Muscle of leg (tissue), 11 donors: ENCODE data around the gene COL28A1. TPM values are rescaled to one million over a fixed set of nuclear protein-coding genes. Genes with fewer than 3 reads are reported as not detected.
"Not testable (repeated sequence)": the region's sequence is repeated elsewhere in the genome, so short reads cannot be mapped to it uniquely, and the experiment has no call there.

Source experiments
- DNase-seq: peaks from one replicate; pipeline ENCODE4 v3.0.0; 2013
- H3K27ac ChIP-seq: one replicate; pipeline ENCODE4 v1.5.1; 2013; ENCODE audit warnings: mild to moderate bottlenecking, low read length, control low read depth
- H3K27me3 ChIP-seq: one replicate; pipeline ENCODE4 v1.6.1; 2013; ENCODE audit warnings: low read length; ENCODE audit not compliant: control insufficient read depth, insufficient read depth
- H3K36me3 ChIP-seq: one replicate; pipeline ENCODE4 v1.6.1; 2013; ENCODE audit warnings: low read length; ENCODE audit not compliant: control insufficient read depth, insufficient read depth
- H3K4me1 ChIP-seq: one replicate; pipeline ENCODE4 v1.6.1; 2013; ENCODE audit warnings: low read length; ENCODE audit not compliant: control insufficient read depth, insufficient read depth
- H3K4me3 ChIP-seq: one replicate; pipeline ENCODE4 v1.5.1; 2013; ENCODE audit warnings: low read length, control low read depth
- H3K9me3 ChIP-seq: replicated peaks from 2 replicates; pipeline ENCODE4 v1.6.1; 2013; ENCODE audit warnings: low read depth, low read length; ENCODE audit not compliant: control insufficient read depth
- WGBS: methylation state at CpG from one replicate; pipeline ENCODE4 v1.1.5; 2013; ENCODE audit warnings: missing lambda C conversion rate; ENCODE audit not compliant: insufficient coverage; 5-methylcytosine and 5-hydroxymethylcytosine counted together
- polyA plus RNA-seq, 8 donors: library from polyadenylated mRNA; unstranded; fragments of 120-200 nt; gene quantifications; one replicate each; pipeline versions ENCODE4 v1.2.1 to v1.2.3, GENCODE V29; 2013; ENCODE audit warnings: inconsistent platforms in 1 of 8, low replicate concordance in 1 of 8; ENCODE audit not compliant: insufficient read length in 8 of 8, insufficient read depth in 1 of 8
- total RNA-seq: library from RNA; stranded (reverse); fragments of 120-200 nt; gene quantifications from one replicate; pipeline ENCODE4 v1.2.4, GENCODE V29; 2013

COL28A1 gene
- total and polyA plus RNA-seq, 9 donors = 0.34 to 1.7 (median 0.73) TPM

GRCh38 chr7:7414791-7415603 lies 120.7 kb downstream of the COL28A1 start:
- DNase-seq = no peak
- H3K27ac ChIP-seq = no peak overlapping the region
- 86% methylated on average over 5 of the region's 7 CpGs for WGBS
- no peaks in the 10 kb centered on the region for H3K9me3 ChIP-seq
- no peaks in the 10 kb centered on the region for H3K27me3 ChIP-seq
- H3K4me1 ChIP-seq = no peaks in the 10 kb centered on the region
- no peak overlapping the region for H3K4me3 ChIP-seq
- H3K36me3 ChIP-seq = no peaks in the 10 kb centered on the region

GRCh38 chr7:7408001-7408770 lies 127.5 kb downstream of the COL28A1 start:
- no CpG with 5 or more reads among the region's 3 CpGs for WGBS
- no peaks in the 10 kb centered on the region for H3K4me1 ChIP-seq
- no peak for DNase-seq
- no peak overlapping the region for H3K4me3 ChIP-seq
- no peaks in the 10 kb centered on the region for H3K27me3 ChIP-seq
- no peaks in the 10 kb centered on the region for H3K36me3 ChIP-seq
- H3K27ac ChIP-seq = no peak overlapping the region
- no peaks in the 10 kb centered on the region for H3K9me3 ChIP-seq

GRCh38 chr7:7405461-7405860 lies 130.2 kb downstream of the COL28A1 start:
- Histone ChIP-seq H3K36me3 (no peaks in the 10 kb centered on the region), H3K27me3 (no peaks in the 10 kb centered on the region), H3K4me3 (no peak overlapping the region), H3K4me1 (no peaks in the 10 kb centered on the region), H3K27ac (no peak overlapping the region), H3K9me3 (no peaks in the 10 kb centered on the region)
- DNase-seq = no peak

- H3K27me3 ChIP-seq = no peaks in the 10 kb centered on the region
- WGBS = no CpG with 5 or more reads among the region's 2 CpGs
Observed at GRCh38 chr7:7399707-7400106, 136.0 kb downstream of the COL28A1 start.

GRCh38 chr7:7395785-7396184 lies 139.9 kb downstream of the COL28A1 start:
- Histone ChIP-seq H3K36me3 (no peaks in the 10 kb centered on the region), H3K4me3 (no peak overlapping the region), H3K27me3 (no peaks in the 10 kb centered on the region), H3K4me1 (no peaks in the 10 kb centered on the region), H3K27ac (no peak overlapping the region), H3K9me3 (no peaks in the 10 kb centered on the region)
- DNase-seq = no peak
- no CpG with 5 or more reads among the region's 4 CpGs for WGBS

More at GRCh38 chr7:7399707-7400106, 136.0 kb downstream of the COL28A1 start:
- H3K9me3 ChIP-seq = no peaks in the 10 kb centered on the region
- H3K4me3 ChIP-seq = no peak overlapping the region
- H3K4me1 ChIP-seq = no peaks in the 10 kb centered on the region
- no peaks in the 10 kb centered on the region for H3K36me3 ChIP-seq
- no peak overlapping the region for H3K27ac ChIP-seq
- DNase-seq = no peak

- no CpG with 5 or more reads among the region's 4 CpGs for WGBS
Observed at GRCh38 chr7:7388164-7388563, 147.5 kb downstream of the COL28A1 start.

GRCh38 chr7:7385421-7385820 lies 150.3 kb downstream of the COL28A1 start:
- H3K27me3 ChIP-seq = no peaks in the 10 kb centered on the region
- no CpG with 5 or more reads among the region's 2 CpGs for WGBS
- DNase-seq = peak; percentile 26
- H3K9me3 ChIP-seq = no peaks in the 10 kb centered on the region
- H3K27ac ChIP-seq = no peak overlapping the region
- no peaks in the 10 kb centered on the region for H3K36me3 ChIP-seq
- no peaks in the 10 kb centered on the region for H3K4me1 ChIP-seq
- H3K4me3 ChIP-seq = no peak overlapping the region

More at GRCh38 chr7:7388164-7388563, 147.5 kb downstream of the COL28A1 start:
- not testable (repeated sequence) for DNase-seq, H3K4me3 ChIP-seq, H3K36me3 ChIP-seq, H3K27ac ChIP-seq, H3K4me1 ChIP-seq, H3K27me3 ChIP-seq, H3K9me3 ChIP-seq

GRCh38 chr7:7384228-7384627 lies 151.4 kb downstream of the COL28A1 start:
- Histone ChIP-seq H3K9me3 (no peaks in the 10 kb centered on the region), H3K36me3 (no peaks in the 10 kb centered on the region), H3K4me3 (no peak overlapping the region), H3K27ac (no peak overlapping the region), H3K27me3 (no peaks in the 10 kb centered on the region), H3K4me1 (no peaks in the 10 kb centered on the region)
- DNase-seq = no peak

- H3K9me3 ChIP-seq = no peaks in the 10 kb centered on the region
- no peak overlapping the region for H3K4me3 ChIP-seq
- 58% methylated on average over 1 of the region's 4 CpGs for WGBS
- peak; percentile 44 for DNase-seq
- H3K27ac ChIP-seq = no peak overlapping the region
- no peaks in the 10 kb centered on the region for H3K27me3 ChIP-seq
- peaks cover 6% of the 10 kb centered on the region for H3K4me1 ChIP-seq
- H3K36me3 ChIP-seq = no peaks in the 10 kb centered on the region
Observed at GRCh38 chr7:7375538-7375937, 160.1 kb downstream of the COL28A1 start.

GRCh38 chr7:7370076-7370475 lies 165.6 kb downstream of the COL28A1 start:
- WGBS = 93% methylated on average over 2 of the region's 2 CpGs
- Histone ChIP-seq H3K27ac (no peak overlapping the region), H3K4me3 (no peak overlapping the region), H3K9me3 (no peaks in the 10 kb centered on the region), H3K36me3 (no peaks in the 10 kb centered on the region), H3K4me1 (no peaks in the 10 kb centered on the region), H3K27me3 (no peaks in the 10 kb centered on the region)
- DNase-seq = no peak
